IMR-90 (cell line): Measurements from ENCODE around the gene OLFM4. TPM values are rescaled to one million over a fixed set of nuclear protein-coding genes. Genes with fewer than 3 reads are reported as not detected.
A peak's percentile ranks its signal among the peaks of the same experiment; 100 is the strongest.

ENCODE experiments used
- ATAC-seq: fragments of 200-7000 bp; cut with Tn5 transposase; 2 replicates; pipeline ENCODE4 v1.9.1; 2020; ENCODE audit warnings: low read depth, mild to moderate bottlenecking, moderate library complexity
- BruUV-seq: library from RNA; stranded (reverse); fragments of 400-500 nt; replicated peaks from 2 replicates; lab custom pipeline; 2021; lab: Mats Ljungman, UMichigan
- CTCF ChIA-PET: fragments of 300-600 bp; formaldehyde crosslinking; extraction: SDS; loops from one replicate; lab custom pipeline; 2021; ENCODE audit warnings: antibody characterized with exemption; lab: Yijun Ruan, JAX
- POLR2A ChIA-PET: fragments of 300-600 bp; sonication (Branson Sonifier 250); formaldehyde crosslinking; loops from one replicate; lab custom pipeline; 2022; ENCODE audit warnings: antibody characterized with exemption; ENCODE audit not compliant: unreplicated experiment; lab: Charles Lee
- DNase-seq: peaks from one replicate; pipeline ENCODE4 v3.0.0; 2013
- H2AFZ ChIP-seq: replicated peaks from 2 replicates; pipeline ENCODE3; 2013; ENCODE audit warnings: low read length, mild to moderate bottlenecking; ENCODE audit not compliant: poor library complexity
- H2AK5ac ChIP-seq: 2 replicates; pipeline ENCODE4 v1.6.1; 2013; ENCODE audit warnings: low read depth, low read length, inconsistent platforms
- H2AK9ac ChIP-seq: replicated peaks from 2 replicates; pipeline ENCODE3; 2013; ENCODE audit warnings: mild to moderate bottlenecking, low read depth, low read length, moderate library complexity; ENCODE audit not compliant: poor library complexity
- H2BK120ac ChIP-seq: 2 replicates; pipeline ENCODE4 v1.6.1; 2013; ENCODE audit warnings: low read depth, low read length, inconsistent platforms
- H2BK15ac ChIP-seq: 3 replicates; pipeline ENCODE4 v1.6.1; 2013; ENCODE audit warnings: low read depth, low read length, inconsistent platforms
- H2BK20ac ChIP-seq: 2 replicates; pipeline ENCODE4 v1.6.1; 2013; ENCODE audit warnings: low read depth, mild to moderate bottlenecking, inconsistent platforms, low read length, moderate library complexity
- H2BK5ac ChIP-seq: 2 replicates; pipeline ENCODE4 v1.6.1; 2013; ENCODE audit warnings: mild to moderate bottlenecking, low read depth, low read length, inconsistent platforms; ENCODE audit not compliant: poor library complexity, severe bottlenecking
- H3K14ac ChIP-seq: replicated peaks from 2 replicates; pipeline ENCODE4 v1.6.1; 2013; ENCODE audit warnings: low read depth, low read length, inconsistent platforms
- H3K18ac ChIP-seq: 2 replicates; pipeline ENCODE4 v1.6.1; 2013; ENCODE audit warnings: low read depth, low read length, control low read depth
- H3K23ac ChIP-seq: 2 replicates; pipeline ENCODE4 v1.6.1; 2013; ENCODE audit warnings: low read depth, low read length, inconsistent platforms
- H3K27ac ChIP-seq: 2 replicates; pipeline ENCODE4 v1.5.1; 2013; ENCODE audit warnings: mild to moderate bottlenecking, control low read depth, low read length; ENCODE audit not compliant: insufficient read depth
- H3K27me3 ChIP-seq: 2 replicates; pipeline ENCODE4 v1.6.1; 2013; ENCODE audit warnings: low read length; ENCODE audit not compliant: control insufficient read depth, insufficient read depth
- H3K36me3 ChIP-seq: 2 replicates; pipeline ENCODE4 v1.6.1; 2013; ENCODE audit warnings: low read length, mixed read lengths; ENCODE audit not compliant: control insufficient read depth, insufficient read depth
- H3K4ac ChIP-seq: 2 replicates; pipeline ENCODE4 v1.6.1; 2013; ENCODE audit warnings: low read depth, low read length, inconsistent platforms
- H3K4me1 ChIP-seq: 2 replicates; pipeline ENCODE4 v1.6.1; 2013; ENCODE audit warnings: low read length, mixed read lengths; ENCODE audit not compliant: control insufficient read depth, insufficient read depth
- H3K4me2 ChIP-seq: 2 replicates; pipeline ENCODE4 v1.6.1; 2013; ENCODE audit warnings: low read depth, mild to moderate bottlenecking, control low read depth, low read length, moderate library complexity
- H3K4me3 ChIP-seq: 2 replicates; pipeline ENCODE4 v1.5.1; 2013; ENCODE audit warnings: low read depth, mild to moderate bottlenecking, control low read depth, low read length, moderate library complexity; ENCODE audit not compliant: insufficient read depth
- H3K56ac ChIP-seq: 2 replicates; pipeline ENCODE4 v1.6.1; 2013; ENCODE audit warnings: low read length, inconsistent platforms; ENCODE audit not compliant: insufficient read depth; ENCODE audit errors: extremely low read depth
- H3K79me1 ChIP-seq, 2 experiments: 2 replicates each; pipeline ENCODE4 v1.6.1; 2013; ENCODE audit warnings: low read length in 2 of 2, inconsistent platforms in 1 of 2, low read depth in 1 of 2
- H3K9ac ChIP-seq: 2 replicates; pipeline ENCODE4 v1.6.1; 2013; ENCODE audit warnings: low read depth, low read length, control low read depth
- H3K9me1 ChIP-seq: 2 replicates; pipeline ENCODE4 v1.6.1; 2013; ENCODE audit warnings: low read length, inconsistent platforms; ENCODE audit not compliant: insufficient read depth
- H3K9me3 ChIP-seq: 2 replicates; pipeline ENCODE4 v1.6.1; 2013; ENCODE audit warnings: low read length; ENCODE audit not compliant: control insufficient read depth, insufficient read depth
- H4K20me1 ChIP-seq: 2 replicates; pipeline ENCODE4 v1.6.1; 2013; ENCODE audit warnings: low read length, inconsistent platforms; ENCODE audit not compliant: insufficient read depth
- H4K5ac ChIP-seq: 2 replicates; pipeline ENCODE4 v1.6.1; 2013; ENCODE audit warnings: mild to moderate bottlenecking, low read depth, low read length, control low read depth
- H4K8ac ChIP-seq, 2 experiments: 2 replicates each; pipeline ENCODE4 v1.6.1; 2013; ENCODE audit warnings: low read depth in 2 of 2, low read length in 2 of 2, control low read depth in 1 of 2, inconsistent platforms in 1 of 2
- H4K91ac ChIP-seq: 2 replicates; pipeline ENCODE4 v1.6.1; 2013; ENCODE audit warnings: low read depth, low read length, inconsistent platforms; ENCODE audit not compliant: insufficient read depth
- MAFK ChIP-seq: IDR thresholded peaks from 2 replicates; pipeline ENCODE4 v1.6.1; 2012; ENCODE audit warnings: low read depth, low read length, improper control_type of control experiment
- MXI1 ChIP-seq: IDR thresholded peaks from 2 replicates; pipeline ENCODE4 v1.6.1; 2012; ENCODE audit warnings: low read depth, mild to moderate bottlenecking, low read length, moderate library complexity, borderline replicate concordance
- POLR2A ChIP-seq: IDR thresholded peaks from 2 replicates; pipeline ENCODE4 v1.6.1; 2012; ENCODE audit warnings: mild to moderate bottlenecking, low read depth, low read length
- RAD21 ChIP-seq: IDR thresholded peaks from 2 replicates; pipeline ENCODE4 v1.6.1; 2012; ENCODE audit warnings: low read length, improper control_type of control experiment
- RFX5 ChIP-seq: IDR thresholded peaks from 2 replicates; pipeline ENCODE4 v1.8.0; 2012; ENCODE audit warnings: low read depth, mild to moderate bottlenecking, low read length, moderate library complexity
- WGBS, 2 experiments: methylation state at CpG; one replicate each; pipeline versions ENCODE4 v1.1.5 to v1.1.7; 2013; ENCODE audit warnings: missing lambda C conversion rate in 2 of 2; ENCODE audit not compliant: insufficient read length in 1 of 2; ENCODE audit errors: extremely low coverage in 2 of 2; 5-methylcytosine and 5-hydroxymethylcytosine counted together
- dilution Hi-C: fragments of 300-500 bp; cut with HindIII; formaldehyde crosslinking; loops from one replicate; pipeline ENCODE4 v1.14.3; 2018; ENCODE audit warnings: low sequenced_read_pairs; ENCODE audit not compliant: unreplicated experiment
- in situ Hi-C: fragments of 300-500 bp; cut with MboI; formaldehyde crosslinking; loops from 3 replicates; pipeline ENCODE4 v1.14.3; 2019; ENCODE audit warnings: low sequenced_read_pairs, inconsistent platforms, mixed read lengths
- intact Hi-C: fragments of 100-400 bp; cut with micrococcal nuclease; formaldehyde crosslinking; loops from 2 replicates; pipeline ENCODE4 v1.10.0; 2022
- polyA plus RNA-seq, 3 experiments: library from polyadenylated mRNA; depleted of rRNA; stranded (reverse); fragments of >200 nt; gene quantifications; 2 replicates each; pipeline ENCODE4 v1.2.3, GENCODE V29; 2012; ENCODE audit warnings: low replicate concordance in 1 of 3
- total RNA-seq: library from RNA; depleted of rRNA; stranded (reverse); fragments of >200 nt; gene quantifications from 2 replicates; pipeline ENCODE4 v1.2.3, GENCODE V29; 2012
- TF ChIP-seq, protein P1 (sequence below): fragments of 150-350 bp; IDR thresholded peaks from 2 replicates; pipeline ENCODE4 v1.6.1; 2016; ENCODE audit warnings: low read depth, mild to moderate bottlenecking, low read length, moderate library complexity, borderline replicate concordance

Gene OLFM4
- total and polyA plus RNA-seq, 2 of the 4 experiments (the other 2 are of a cell fraction), result not detected

DNA sequence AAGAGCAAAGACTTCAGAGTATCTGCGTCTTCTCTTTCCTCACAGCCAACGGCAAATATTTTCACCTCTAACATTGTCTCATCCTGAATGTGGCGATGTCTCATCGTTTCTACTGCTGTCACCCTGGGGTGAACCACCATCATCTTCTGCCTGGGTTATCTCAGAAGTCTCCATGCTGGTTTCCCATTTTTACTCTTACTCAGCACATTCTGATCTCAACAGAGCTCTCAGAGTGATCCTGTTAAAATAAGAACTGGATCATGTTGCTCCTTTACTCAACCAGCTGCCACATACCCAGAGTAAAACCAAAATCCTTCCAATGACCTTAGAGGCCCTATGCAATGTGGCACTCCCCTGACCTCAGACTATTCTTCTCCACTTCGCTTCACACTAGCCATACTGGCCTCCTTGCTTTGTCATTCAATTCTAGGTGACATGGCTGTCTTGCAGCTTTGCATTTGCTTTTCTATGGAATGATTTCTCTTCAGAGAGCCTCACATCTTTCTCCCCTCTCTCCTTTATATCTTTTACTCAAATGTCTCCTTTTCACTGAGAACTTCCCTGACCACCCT is 7.8 kb upstream of the OLFM4 start:
- H2BK20ac ChIP-seq, result no peak overlapping the region
- H4K8ac ChIP-seq, result no peak overlapping the region
- H3K36me3 ChIP-seq, result no peaks in the 10 kb centered on the region
- H3K4me3 ChIP-seq, result no peak overlapping the region
- no peak overlapping the region for H2AK5ac ChIP-seq
- no peak overlapping the region for H2AK9ac ChIP-seq
- WGBS, 2 experiments, result 55% methylated on average over 3 of the region's 5 CpGs; no CpG with 5 or more reads in 1 of the 2 experiments
- H3K9ac ChIP-seq, result no peak overlapping the region
- ATAC-seq (no peak), DNase-seq (no peak)
- TF ChIP-seq RAD21 (no peak), MXI1 (no peak), MAFK (peak; percentile 41), POLR2A (no peak), RFX5 (no peak)
- TF ChIP-seq, protein P1, sequence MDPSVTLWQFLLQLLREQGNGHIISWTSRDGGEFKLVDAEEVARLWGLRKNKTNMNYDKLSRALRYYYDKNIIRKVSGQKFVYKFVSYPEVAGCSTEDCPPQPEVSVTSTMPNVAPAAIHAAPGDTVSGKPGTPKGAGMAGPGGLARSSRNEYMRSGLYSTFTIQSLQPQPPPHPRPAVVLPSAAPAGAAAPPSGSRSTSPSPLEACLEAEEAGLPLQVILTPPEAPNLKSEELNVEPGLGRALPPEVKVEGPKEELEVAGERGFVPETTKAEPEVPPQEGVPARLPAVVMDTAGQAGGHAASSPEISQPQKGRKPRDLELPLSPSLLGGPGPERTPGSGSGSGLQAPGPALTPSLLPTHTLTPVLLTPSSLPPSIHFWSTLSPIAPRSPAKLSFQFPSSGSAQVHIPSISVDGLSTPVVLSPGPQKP, result no peak
- no peak overlapping the region for H3K4me2 ChIP-seq
- dilution Hi-C loops, result no loop called here
- no peak overlapping the region for H3K27ac ChIP-seq
- peaks cover 7% of the 10 kb centered on the region; the same call in 1 of the 2 replicates for H3K9me3 ChIP-seq
- H3K9me1 ChIP-seq, result no peaks in the 10 kb centered on the region
- POLR2A ChIA-PET, result no interaction called here
- no peak overlapping the region for H2AFZ ChIP-seq
- H3K56ac ChIP-seq, result no peak overlapping the region
- no peak overlapping the region for H2BK5ac ChIP-seq
- no peak overlapping the region for H4K91ac ChIP-seq
- no peaks in the 10 kb centered on the region for H3K4me1 ChIP-seq
- in situ Hi-C loops, result no loop called here
- no peak overlapping the region for H2BK15ac ChIP-seq
- no peak overlapping the region for H3K18ac ChIP-seq
- H3K27me3 ChIP-seq, result no peaks in the 10 kb centered on the region
- CTCF ChIA-PET, result no interaction called here
- BruUV-seq, result no TSS peak
- H3K14ac ChIP-seq, result no peak overlapping the region
- H4K5ac ChIP-seq, result no peak overlapping the region
- H4K20me1 ChIP-seq, result no peaks in the 10 kb centered on the region
- H3K79me1 ChIP-seq, result no peaks in the 10 kb centered on the region
- intact Hi-C loops, result no loop called here
- H2BK120ac ChIP-seq, result no peak overlapping the region
- H3K23ac ChIP-seq, result no peak overlapping the region
- no peak overlapping the region for H3K4ac ChIP-seq
